ENCODE measurements around the gene RAD51B.

DNA sequence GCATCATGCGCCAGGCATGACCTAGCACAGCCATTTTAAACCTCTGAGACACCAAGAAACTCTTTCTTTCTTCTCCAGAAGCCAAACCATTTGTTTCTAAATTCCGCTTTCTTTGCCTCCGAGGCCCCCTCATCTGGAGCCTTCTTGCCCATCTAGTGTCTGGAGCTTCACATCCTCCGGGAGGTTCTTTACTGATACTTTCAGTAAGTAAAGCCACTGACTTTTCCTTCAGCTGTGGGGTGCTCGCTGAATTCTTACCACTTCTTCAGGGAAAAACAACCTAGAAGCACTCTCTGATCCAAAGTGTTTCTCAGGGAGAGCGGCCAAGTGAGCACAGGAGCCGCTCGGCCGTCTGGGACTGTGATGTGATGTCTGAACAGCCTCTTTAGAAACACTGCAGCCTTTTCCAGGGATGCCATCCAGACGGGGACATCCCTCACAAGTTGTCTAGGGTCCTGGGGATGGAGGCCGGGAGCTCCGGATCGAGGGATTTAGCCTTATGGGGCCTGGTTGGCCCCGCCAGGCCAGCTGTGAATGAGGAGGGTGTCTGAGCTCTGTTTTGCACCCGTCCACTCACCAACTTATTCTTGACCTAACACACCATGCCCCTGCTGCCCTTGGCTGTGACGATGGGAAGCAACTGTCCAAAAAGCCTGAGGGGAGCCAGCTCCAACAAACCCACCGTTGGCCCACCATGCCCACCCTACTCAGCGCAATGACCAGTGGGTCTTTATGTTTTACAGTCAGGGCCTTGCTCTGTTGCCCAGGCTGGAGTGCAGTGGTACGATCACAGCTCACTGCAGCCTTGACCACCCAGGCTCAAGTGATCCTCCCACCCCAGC lies 812.7 kb downstream of the RAD51B start:
- TF ChIP-seq EZH2 (IDR thresholded peaks at IDR 0.05; ENCODE audit: low read length, unreplicated experiment) = no peak
- TF ChIP-seq, protein P1, sequence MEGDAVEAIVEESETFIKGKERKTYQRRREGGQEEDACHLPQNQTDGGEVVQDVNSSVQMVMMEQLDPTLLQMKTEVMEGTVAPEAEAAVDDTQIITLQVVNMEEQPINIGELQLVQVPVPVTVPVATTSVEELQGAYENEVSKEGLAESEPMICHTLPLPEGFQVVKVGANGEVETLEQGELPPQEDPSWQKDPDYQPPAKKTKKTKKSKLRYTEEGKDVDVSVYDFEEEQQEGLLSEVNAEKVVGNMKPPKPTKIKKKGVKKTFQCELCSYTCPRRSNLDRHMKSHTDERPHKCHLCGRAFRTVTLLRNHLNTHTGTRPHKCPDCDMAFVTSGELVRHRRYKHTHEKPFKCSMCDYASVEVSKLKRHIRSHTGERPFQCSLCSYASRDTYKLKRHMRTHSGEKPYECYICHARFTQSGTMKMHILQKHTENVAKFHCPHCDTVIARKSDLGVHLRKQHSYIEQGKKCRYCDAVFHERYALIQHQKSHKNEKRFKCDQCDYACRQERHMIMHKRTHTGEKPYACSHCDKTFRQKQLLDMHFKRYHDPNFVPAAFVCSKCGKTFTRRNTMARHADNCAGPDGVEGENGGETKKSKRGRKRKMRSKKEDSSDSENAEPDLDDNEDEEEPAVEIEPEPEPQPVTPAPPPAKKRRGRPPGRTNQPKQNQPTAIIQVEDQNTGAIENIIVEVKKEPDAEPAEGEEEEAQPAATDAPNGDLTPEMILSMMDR (conservative IDR thresholded peaks at IDR 0.05; ENCODE audit: low read depth, low read length) = no peak
- TF ChIP-seq EZH2phosphoT487 (IDR thresholded peaks at IDR 0.05; ENCODE audit: borderline replicate concordance, low read length) = no peak

Data from PC-3 (cell line).